ENCODE data around the gene ATPAF2. TPM values are rescaled to one million over a fixed set of nuclear protein-coding genes. Genes with fewer than 3 reads are reported as not detected.

Gene ATPAF2
- total RNA-seq, 4 donors from 2014 or later: 7.9 to 166 (median 20.6) TPM

- intact Hi-C loops (cut with DNase I; ENCODE audit: low total_unique reads): no loop called here
- no peak for DNase-seq
- no peaks in the 10 kb centered on the region for H3K36me3 ChIP-seq
- TF ChIP-seq POLR2A (IDR thresholded peaks at IDR 0.05): no peak
- no peak for TF ChIP-seq CTCF (IDR thresholded peaks at IDR 0.05)
- no peak overlapping the region for H3K27ac ChIP-seq
- H3K4me3 ChIP-seq: no peak overlapping the region
- peaks cover 0 to 3% of the 10 kb centered on the region in 2 donors for H3K4me1 ChIP-seq
- H3K9me3 ChIP-seq: no peaks in the 10 kb centered on the region
- H3K27me3 ChIP-seq: no peaks in the 10 kb centered on the region
These were observed 3.3 kb downstream of the ATPAF2 start for GRCh38 chr17:18035704-18036103.

- Histone ChIP-seq H3K36me3 (no peaks in the 10 kb centered on the region), H3K4me1 (no peaks in the 10 kb centered on the region), H3K27ac (no peak overlapping the region), H3K9me3 (no peaks in the 10 kb centered on the region), H3K4me3 (no peak overlapping the region), H3K27me3 (no peaks in the 10 kb centered on the region)
- DNase-seq: peak in 1 of 2 donors; percentile 61
- intact Hi-C loops (cut with DNase I; ENCODE audit: low total_unique reads): no loop called here
- TF ChIP-seq CTCF (IDR thresholded peaks at IDR 0.05) (peak; percentile 50 to 92 (median 66)), POLR2A (IDR thresholded peaks at IDR 0.05) (no peak)
These were observed 5.4 kb downstream of the ATPAF2 start for GRCh38 chr17:18033442-18034099.

GRCh38 chr17:18031955-18032354 lies 7.0 kb downstream of the ATPAF2 start:
- H3K9me3 ChIP-seq: no peaks in the 10 kb centered on the region
- TF ChIP-seq POLR2A (IDR thresholded peaks at IDR 0.05) (no peak), CTCF (IDR thresholded peaks at IDR 0.05) (no peak)
- no peak for DNase-seq
- intact Hi-C loops (cut with DNase I; ENCODE audit: low total_unique reads): no loop called here
- no peak overlapping the region for H3K4me3 ChIP-seq
- H3K27me3 ChIP-seq: no peaks in the 10 kb centered on the region
- H3K27ac ChIP-seq: no peak overlapping the region
- H3K36me3 ChIP-seq: no peaks in the 10 kb centered on the region
- H3K4me1 ChIP-seq: no peaks in the 10 kb centered on the region

DNA sequence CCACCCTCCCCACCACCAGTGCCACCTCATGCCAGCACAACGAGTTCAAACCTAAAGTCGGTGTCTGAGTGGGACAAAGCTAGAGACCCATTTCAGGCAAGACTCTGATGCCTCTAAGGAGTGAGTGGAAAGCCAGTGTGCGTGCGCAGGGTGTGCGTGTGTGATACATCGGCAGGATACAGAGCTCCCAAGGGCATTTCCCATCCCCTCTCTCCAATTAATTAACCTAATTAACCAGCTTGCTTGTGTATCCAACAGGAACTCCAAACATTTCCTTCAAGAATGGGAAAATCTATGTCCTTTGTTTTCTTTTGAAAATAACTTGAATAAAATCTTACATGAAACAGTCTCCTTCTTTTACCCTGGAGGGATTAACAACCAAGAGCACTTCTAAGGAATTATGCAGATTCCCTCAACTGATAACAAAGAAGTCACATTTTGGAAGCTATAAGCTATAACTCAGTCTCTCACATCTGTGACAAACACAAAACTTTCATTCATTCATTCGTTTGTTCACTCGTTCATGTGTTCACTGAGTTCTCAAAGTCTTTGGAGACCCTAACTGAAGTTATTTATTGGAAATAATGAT lies 9.9 kb downstream of the ATPAF2 start:
- TF ChIP-seq POLR2A (IDR thresholded peaks at IDR 0.05) (no peak), CTCF (IDR thresholded peaks at IDR 0.05) (no peak)
- intact Hi-C loops (cut with DNase I; ENCODE audit: low total_unique reads): loop anchor here (10.0 kb wide), 1 partner anchor 354 kb away; no protein-coding TSS in a partner anchor
- no peaks in the 10 kb centered on the region for H3K36me3 ChIP-seq
- no peaks in the 10 kb centered on the region for H3K27me3 ChIP-seq
- H3K9me3 ChIP-seq: no peaks in the 10 kb centered on the region
- H3K4me1 ChIP-seq: no peaks in the 10 kb centered on the region
- H3K4me3 ChIP-seq: no peak overlapping the region
- no peak overlapping the region for H3K27ac ChIP-seq
- no peak for DNase-seq
